IMR-90 (cell line): ENCODE measurements around the gene BASP1. TPM values are rescaled to one million over a fixed set of nuclear protein-coding genes. Genes with fewer than 3 reads are reported as not detected.
"Not testable (repeated sequence)": the region's sequence is repeated elsewhere in the genome, so short reads cannot be mapped to it uniquely, and the experiment has no call there.

Experiments used
- ATAC-seq: fragments of 200-7000 bp; cut with Tn5 transposase; 2 replicates; pipeline ENCODE4 v1.9.1; 2020; ENCODE audit warnings: low read depth, mild to moderate bottlenecking, moderate library complexity
- BruUV-seq: library from RNA; stranded (reverse); fragments of 400-500 nt; replicated peaks from 2 replicates; lab custom pipeline; 2021; lab: Mats Ljungman, UMichigan
- CTCF ChIA-PET: fragments of 300-600 bp; formaldehyde crosslinking; extraction: SDS; loops from one replicate; lab custom pipeline; 2021; ENCODE audit warnings: antibody characterized with exemption; lab: Yijun Ruan, JAX
- POLR2A ChIA-PET: fragments of 300-600 bp; sonication (Branson Sonifier 250); formaldehyde crosslinking; loops from one replicate; lab custom pipeline; 2022; ENCODE audit warnings: antibody characterized with exemption; ENCODE audit not compliant: unreplicated experiment; lab: Charles Lee
- DNase-seq: peaks from one replicate; pipeline ENCODE4 v3.0.0; 2013
- H2AFZ ChIP-seq: replicated peaks from 2 replicates; pipeline ENCODE3; 2013; ENCODE audit warnings: low read length, mild to moderate bottlenecking; ENCODE audit not compliant: poor library complexity
- H2AK5ac ChIP-seq: 2 replicates; pipeline ENCODE4 v1.6.1; 2013; ENCODE audit warnings: low read depth, low read length, inconsistent platforms
- H2AK9ac ChIP-seq: replicated peaks from 2 replicates; pipeline ENCODE3; 2013; ENCODE audit warnings: mild to moderate bottlenecking, low read depth, low read length, moderate library complexity; ENCODE audit not compliant: poor library complexity
- H2BK120ac ChIP-seq: 2 replicates; pipeline ENCODE4 v1.6.1; 2013; ENCODE audit warnings: low read depth, low read length, inconsistent platforms
- H2BK15ac ChIP-seq: 3 replicates; pipeline ENCODE4 v1.6.1; 2013; ENCODE audit warnings: low read depth, low read length, inconsistent platforms
- H2BK20ac ChIP-seq: 2 replicates; pipeline ENCODE4 v1.6.1; 2013; ENCODE audit warnings: low read depth, mild to moderate bottlenecking, inconsistent platforms, low read length, moderate library complexity
- H2BK5ac ChIP-seq: 2 replicates; pipeline ENCODE4 v1.6.1; 2013; ENCODE audit warnings: mild to moderate bottlenecking, low read depth, low read length, inconsistent platforms; ENCODE audit not compliant: poor library complexity, severe bottlenecking
- H3K14ac ChIP-seq: replicated peaks from 2 replicates; pipeline ENCODE4 v1.6.1; 2013; ENCODE audit warnings: low read depth, low read length, inconsistent platforms
- H3K18ac ChIP-seq: 2 replicates; pipeline ENCODE4 v1.6.1; 2013; ENCODE audit warnings: low read depth, low read length, control low read depth
- H3K23ac ChIP-seq: 2 replicates; pipeline ENCODE4 v1.6.1; 2013; ENCODE audit warnings: low read depth, low read length, inconsistent platforms
- H3K27ac ChIP-seq: 2 replicates; pipeline ENCODE4 v1.5.1; 2013; ENCODE audit warnings: mild to moderate bottlenecking, control low read depth, low read length; ENCODE audit not compliant: insufficient read depth
- H3K27me3 ChIP-seq: 2 replicates; pipeline ENCODE4 v1.6.1; 2013; ENCODE audit warnings: low read length; ENCODE audit not compliant: control insufficient read depth, insufficient read depth
- H3K36me3 ChIP-seq: 2 replicates; pipeline ENCODE4 v1.6.1; 2013; ENCODE audit warnings: low read length, mixed read lengths; ENCODE audit not compliant: control insufficient read depth, insufficient read depth
- H3K4ac ChIP-seq: 2 replicates; pipeline ENCODE4 v1.6.1; 2013; ENCODE audit warnings: low read depth, low read length, inconsistent platforms
- H3K4me1 ChIP-seq: 2 replicates; pipeline ENCODE4 v1.6.1; 2013; ENCODE audit warnings: low read length, mixed read lengths; ENCODE audit not compliant: control insufficient read depth, insufficient read depth
- H3K4me2 ChIP-seq: 2 replicates; pipeline ENCODE4 v1.6.1; 2013; ENCODE audit warnings: low read depth, mild to moderate bottlenecking, control low read depth, low read length, moderate library complexity
- H3K4me3 ChIP-seq: 2 replicates; pipeline ENCODE4 v1.5.1; 2013; ENCODE audit warnings: low read depth, mild to moderate bottlenecking, control low read depth, low read length, moderate library complexity; ENCODE audit not compliant: insufficient read depth
- H3K56ac ChIP-seq: 2 replicates; pipeline ENCODE4 v1.6.1; 2013; ENCODE audit warnings: low read length, inconsistent platforms; ENCODE audit not compliant: insufficient read depth; ENCODE audit errors: extremely low read depth
- H3K79me1 ChIP-seq, 2 experiments: 2 replicates each; pipeline ENCODE4 v1.6.1; 2013; ENCODE audit warnings: low read length in 2 of 2, inconsistent platforms in 1 of 2, low read depth in 1 of 2
- H3K9ac ChIP-seq: 2 replicates; pipeline ENCODE4 v1.6.1; 2013; ENCODE audit warnings: low read depth, low read length, control low read depth
- H3K9me1 ChIP-seq: 2 replicates; pipeline ENCODE4 v1.6.1; 2013; ENCODE audit warnings: low read length, inconsistent platforms; ENCODE audit not compliant: insufficient read depth
- H3K9me3 ChIP-seq: 2 replicates; pipeline ENCODE4 v1.6.1; 2013; ENCODE audit warnings: low read length; ENCODE audit not compliant: control insufficient read depth, insufficient read depth
- H4K20me1 ChIP-seq: 2 replicates; pipeline ENCODE4 v1.6.1; 2013; ENCODE audit warnings: low read length, inconsistent platforms; ENCODE audit not compliant: insufficient read depth
- H4K5ac ChIP-seq: 2 replicates; pipeline ENCODE4 v1.6.1; 2013; ENCODE audit warnings: mild to moderate bottlenecking, low read depth, low read length, control low read depth
- H4K8ac ChIP-seq, 2 experiments: 2 replicates each; pipeline ENCODE4 v1.6.1; 2013; ENCODE audit warnings: low read depth in 2 of 2, low read length in 2 of 2, control low read depth in 1 of 2, inconsistent platforms in 1 of 2
- H4K91ac ChIP-seq: 2 replicates; pipeline ENCODE4 v1.6.1; 2013; ENCODE audit warnings: low read depth, low read length, inconsistent platforms; ENCODE audit not compliant: insufficient read depth
- WGBS, 2 experiments: methylation state at CpG; one replicate each; pipeline versions ENCODE4 v1.1.5 to v1.1.7; 2013; ENCODE audit warnings: missing lambda C conversion rate in 2 of 2; ENCODE audit not compliant: insufficient read length in 1 of 2; ENCODE audit errors: extremely low coverage in 2 of 2; 5-methylcytosine and 5-hydroxymethylcytosine counted together
- dilution Hi-C: fragments of 300-500 bp; cut with HindIII; formaldehyde crosslinking; loops from one replicate; pipeline ENCODE4 v1.14.3; 2018; ENCODE audit warnings: low sequenced_read_pairs; ENCODE audit not compliant: unreplicated experiment
- in situ Hi-C: fragments of 300-500 bp; cut with MboI; formaldehyde crosslinking; loops from 3 replicates; pipeline ENCODE4 v1.14.3; 2019; ENCODE audit warnings: low sequenced_read_pairs, inconsistent platforms, mixed read lengths
- intact Hi-C: fragments of 100-400 bp; cut with micrococcal nuclease; formaldehyde crosslinking; loops from 2 replicates; pipeline ENCODE4 v1.10.0; 2022
- polyA plus RNA-seq, 3 experiments: library from polyadenylated mRNA; depleted of rRNA; stranded (reverse); fragments of >200 nt; gene quantifications; 2 replicates each; pipeline ENCODE4 v1.2.3, GENCODE V29; 2012; ENCODE audit warnings: low replicate concordance in 1 of 3
- total RNA-seq: library from RNA; depleted of rRNA; stranded (reverse); fragments of >200 nt; gene quantifications from 2 replicates; pipeline ENCODE4 v1.2.3, GENCODE V29; 2012

BASP1 gene
- total and polyA plus RNA-seq, 2 of the 4 experiments (the other 2 are of a cell fraction), result 39.6 to 103 TPM

- H3K9me1 ChIP-seq, result peaks cover 16% of the 10 kb centered on the region
- not testable (repeated sequence) for H4K91ac ChIP-seq, H3K9me3 ChIP-seq, H3K14ac ChIP-seq, H3K23ac ChIP-seq, H2AK9ac ChIP-seq, H2BK20ac ChIP-seq, ATAC-seq, H2AK5ac ChIP-seq, H2BK5ac ChIP-seq, H4K5ac ChIP-seq, H3K18ac ChIP-seq, H3K27ac ChIP-seq, H3K56ac ChIP-seq, H3K9ac ChIP-seq, DNase-seq, H2AFZ ChIP-seq, H3K4ac ChIP-seq, H3K36me3 ChIP-seq, BruUV-seq, H2BK15ac ChIP-seq, H4K8ac ChIP-seq, H3K4me3 ChIP-seq, H3K27me3 ChIP-seq, H3K4me2 ChIP-seq
- peak overlapping the region; percentile 81; the same call in 1 of the 2 replicates for H2BK120ac ChIP-seq
- dilution Hi-C loops, result loop anchor here (25.0 kb wide), 1 partner anchor 404 kb away; no protein-coding TSS in a partner anchor
- no CpG with 5 or more reads among the region's 10 CpGs for WGBS, 2 experiments
- ChIA-PET POLR2A (interaction anchor here (0.6 kb wide), 1 partner anchor 386 kb away, joined by 3 read pairs; no protein-coding TSS in a partner anchor), CTCF (interaction anchor here (0.5 to 1.3 kb wide), 5 partner anchors 25 to 1301 kb away, joined by 3 to 7 read pairs (median 4); no protein-coding TSS in a partner anchor)
- H3K4me1 ChIP-seq, result peaks cover 30% of the 10 kb centered on the region
- in situ Hi-C loops, result loop anchor here (10.0 kb wide), 1 partner anchor 517 kb away; no protein-coding TSS in a partner anchor
- H3K79me1 ChIP-seq, result peaks cover 7 to 36% of the 10 kb centered on the region in 2 experiments; a peak in 3 of 4 replicates
- peaks cover 12% of the 10 kb centered on the region; the same call in 1 of the 2 replicates for H4K20me1 ChIP-seq
- intact Hi-C loops, result loop anchor here (2.0 to 10.0 kb wide), 3 partner anchors 59 to 727 kb away; partner anchors contain the start of gene ZNF622
Observed at GRCh38 chr5:17191574-17191973, 25.9 kb upstream of the BASP1 start.
